Glutamatergic neuron (in vitro differentiated cells): Measurements from ENCODE around the gene BMF. TPM values are rescaled to one million over a fixed set of nuclear protein-coding genes. Genes with fewer than 3 reads are reported as not detected.
A peak's percentile ranks its signal among the peaks of the same experiment; 100 is the strongest.

Experiments
- DNase-seq: peaks from one replicate; pipeline ENCODE4 v3.0.0; 2022
- H3K27ac Mint-ChIP-seq: one replicate; pipeline ENCODE4 v1.8.0; 2020; ENCODE audit warnings: mild to moderate bottlenecking, mixed read lengths, inconsistent platforms; ENCODE audit not compliant: unreplicated experiment
- H3K27me3 Mint-ChIP-seq: one replicate; pipeline ENCODE4 v1.8.0; 2020; ENCODE audit warnings: mild to moderate bottlenecking, moderate library complexity, mixed read lengths, inconsistent platforms; ENCODE audit not compliant: unreplicated experiment
- H3K36me3 Mint-ChIP-seq: one replicate; pipeline ENCODE4 v1.8.0; 2020; ENCODE audit warnings: mild to moderate bottlenecking, mixed read lengths, inconsistent platforms; ENCODE audit not compliant: unreplicated experiment
- H3K4me1 Mint-ChIP-seq: one replicate; pipeline ENCODE4 v1.8.0; 2020; ENCODE audit warnings: mild to moderate bottlenecking, low read depth, mixed read lengths, inconsistent platforms; ENCODE audit not compliant: unreplicated experiment
- H3K4me3 Mint-ChIP-seq: one replicate; pipeline ENCODE4 v1.8.0; 2020; ENCODE audit warnings: mild to moderate bottlenecking, mixed read lengths, inconsistent platforms; ENCODE audit not compliant: unreplicated experiment
- H3K9me3 Mint-ChIP-seq: one replicate; pipeline ENCODE4 v1.8.0; 2020; ENCODE audit warnings: mild to moderate bottlenecking, moderate library complexity, mixed read lengths, inconsistent platforms; ENCODE audit not compliant: unreplicated experiment
- CTCF ChIP-seq: fragments of 200-600 bp; sonication (generic); IDR thresholded peaks from one replicate; pipeline ENCODE4 v1.5.0; 2021; ENCODE audit not compliant: partially characterized antibody, unreplicated experiment
- total RNA-seq: library from RNA; stranded (reverse); fragmentation: NEBNext Ultra II Directional; extraction: Animal tissue kit (Norgen Biotek cat#: 25700); gene quantifications from one replicate; pipeline ENCODE4 v1.2.1, GENCODE V29; 2021; ENCODE audit not compliant: unreplicated experiment

The BMF gene
- total RNA-seq, 1 donor from 2014 or later = 11.3 TPM

DNA sequence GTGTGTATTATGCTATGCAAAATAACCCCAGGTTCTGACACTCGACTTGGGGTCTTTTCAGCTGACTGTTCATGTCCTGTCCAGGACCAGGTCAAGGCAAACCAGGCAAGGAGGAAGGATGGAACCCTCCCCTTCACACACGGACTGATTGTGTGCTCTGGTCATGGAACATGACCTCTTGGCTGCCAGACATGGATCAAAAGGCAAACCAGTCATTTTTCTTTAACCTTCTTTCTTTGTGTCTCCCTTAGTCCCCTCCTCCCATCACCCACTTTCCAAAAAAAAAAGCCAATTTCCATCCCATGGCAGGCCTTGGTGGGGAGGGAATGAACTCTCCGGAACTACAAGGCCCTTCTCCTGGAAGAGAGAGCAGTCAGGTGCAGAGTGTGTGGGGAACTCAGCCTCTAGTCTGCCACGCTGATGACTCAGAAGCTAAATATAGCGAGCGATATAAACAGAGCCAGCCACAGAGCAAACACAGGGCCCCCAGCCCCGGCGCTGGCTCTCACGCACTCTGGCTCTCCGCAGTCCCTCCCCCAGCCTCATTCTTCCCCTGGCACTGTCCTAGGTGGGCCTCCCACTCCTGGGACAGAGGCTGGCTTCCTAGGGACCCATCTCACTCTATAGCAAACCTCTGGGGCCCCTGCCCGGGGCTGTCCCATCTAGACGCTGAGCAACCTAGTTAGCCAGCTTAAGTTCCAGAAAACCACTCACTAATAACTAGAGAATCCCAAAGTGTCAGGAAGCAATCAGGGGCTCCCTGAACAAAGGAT, 10.0 kb downstream of the BMF start:
- Mint-ChIP-seq H3K27me3 (peaks cover 3% of the 10 kb centered on the region), H3K4me3 (peak overlapping the region; percentile 15), H3K36me3 (no peaks in the 10 kb centered on the region), H3K27ac (no peak overlapping the region), H3K9me3 (peaks cover 1% of the 10 kb centered on the region), H3K4me1 (peaks cover 30% of the 10 kb centered on the region)
- DNase-seq = no peak
- TF ChIP-seq CTCF = no peak

DNA sequence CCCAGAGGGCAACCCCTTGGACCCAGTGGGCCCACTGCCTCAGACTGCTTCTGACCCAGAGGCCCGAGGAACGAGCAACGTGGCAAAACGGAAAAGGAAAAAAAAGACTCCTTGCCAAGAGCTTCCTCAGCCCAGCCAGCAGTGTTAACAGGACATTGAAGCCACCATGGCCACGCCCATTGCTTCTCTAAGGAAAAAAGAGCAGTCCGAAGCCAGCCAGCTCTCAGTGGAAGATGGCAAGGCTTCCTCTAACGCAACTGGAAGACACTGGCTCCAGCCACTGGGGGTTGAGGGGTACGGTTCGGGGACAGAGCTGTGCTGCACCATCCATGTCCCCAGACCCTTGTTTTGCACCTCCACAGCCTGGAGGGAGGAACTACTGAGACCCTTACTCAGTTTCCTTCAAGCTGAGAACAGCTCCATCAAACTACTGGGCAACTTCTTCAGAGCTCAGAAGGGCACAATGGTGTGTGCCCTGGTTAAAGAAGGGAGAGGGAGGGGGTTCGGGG, 10.7 kb downstream of the BMF start:
- H3K27me3 Mint-ChIP-seq = peaks cover 4% of the 10 kb centered on the region
- H3K4me1 Mint-ChIP-seq = peaks cover 29% of the 10 kb centered on the region
- DNase-seq = no peak
- H3K9me3 Mint-ChIP-seq = peaks cover 1% of the 10 kb centered on the region
- no peak overlapping the region for H3K27ac Mint-ChIP-seq
- H3K4me3 Mint-ChIP-seq = no peak overlapping the region
- no peaks in the 10 kb centered on the region for H3K36me3 Mint-ChIP-seq
- no peak for TF ChIP-seq CTCF

DNA sequence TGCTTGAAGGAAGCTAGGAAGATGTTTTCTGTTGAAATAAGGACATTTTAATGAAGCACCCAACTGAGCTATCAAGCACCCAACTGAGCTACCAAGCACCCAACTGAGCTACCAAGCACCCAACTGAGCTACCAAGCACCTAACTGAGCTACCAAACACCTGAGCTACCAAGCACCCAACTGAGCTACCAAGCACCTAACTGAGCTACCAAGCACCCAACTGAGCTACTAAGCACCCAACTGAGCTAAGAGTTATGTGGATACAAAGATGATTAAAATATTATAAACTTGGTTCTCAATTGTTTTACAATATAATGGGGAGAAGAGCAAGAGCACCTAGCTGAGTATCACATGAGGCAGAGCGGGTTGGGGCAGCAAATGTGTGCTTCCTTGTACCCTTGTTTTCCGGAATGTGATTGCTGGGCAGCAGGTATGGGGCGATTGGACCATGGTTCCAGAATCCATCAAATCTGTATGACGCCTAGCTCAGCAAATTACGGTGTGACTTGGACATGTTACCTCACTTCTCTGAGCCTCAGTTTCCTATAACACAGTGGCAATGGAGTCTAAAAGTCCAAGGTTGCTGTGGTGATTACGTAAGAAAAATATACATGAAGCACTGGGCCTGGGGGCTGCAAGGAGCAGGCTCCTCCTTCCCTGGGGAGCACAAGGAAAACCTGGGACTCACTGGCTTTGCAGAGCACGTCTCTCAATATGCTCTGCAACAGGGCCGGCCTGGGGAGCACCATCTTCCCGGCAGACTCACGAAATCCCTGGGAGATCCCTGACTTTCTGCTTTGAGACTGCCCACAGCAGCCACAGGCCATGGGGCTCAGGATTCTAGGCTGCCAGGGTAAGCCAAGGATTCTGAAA, 11.3 kb downstream of the BMF start:
- no peak for TF ChIP-seq CTCF
- Mint-ChIP-seq H3K9me3 (peaks cover 1% of the 10 kb centered on the region), H3K27ac (no peak overlapping the region), H3K4me1 (peaks cover 30% of the 10 kb centered on the region), H3K27me3 (peaks cover 4% of the 10 kb centered on the region), H3K4me3 (no peak overlapping the region), H3K36me3 (no peaks in the 10 kb centered on the region)
- DNase-seq = no peak

GRCh38 chr15:40096094-40096891, 12.4 kb downstream of the BMF start:
- Mint-ChIP-seq H3K9me3 (peaks cover 1% of the 10 kb centered on the region), H3K27ac (no peak overlapping the region), H3K4me1 (peaks cover 38% of the 10 kb centered on the region), H3K27me3 (peaks cover 6% of the 10 kb centered on the region), H3K4me3 (no peak overlapping the region), H3K36me3 (no peaks in the 10 kb centered on the region)
- no peak for DNase-seq
- TF ChIP-seq CTCF = no peak
